NCI-H1930 (cell line): ENCODE results near the gene KIF26B.

Source experiments
- DNase-seq, 2 experiments: peaks; one replicate each; lab custom pipeline; 2025; lab: John Stamatoyannopoulos, UW

Gene KIF26B

GRCh38 chr1:245510144-245510543, 355.4 kb downstream of the KIF26B start:
- no peak for DNase-seq

DNA sequence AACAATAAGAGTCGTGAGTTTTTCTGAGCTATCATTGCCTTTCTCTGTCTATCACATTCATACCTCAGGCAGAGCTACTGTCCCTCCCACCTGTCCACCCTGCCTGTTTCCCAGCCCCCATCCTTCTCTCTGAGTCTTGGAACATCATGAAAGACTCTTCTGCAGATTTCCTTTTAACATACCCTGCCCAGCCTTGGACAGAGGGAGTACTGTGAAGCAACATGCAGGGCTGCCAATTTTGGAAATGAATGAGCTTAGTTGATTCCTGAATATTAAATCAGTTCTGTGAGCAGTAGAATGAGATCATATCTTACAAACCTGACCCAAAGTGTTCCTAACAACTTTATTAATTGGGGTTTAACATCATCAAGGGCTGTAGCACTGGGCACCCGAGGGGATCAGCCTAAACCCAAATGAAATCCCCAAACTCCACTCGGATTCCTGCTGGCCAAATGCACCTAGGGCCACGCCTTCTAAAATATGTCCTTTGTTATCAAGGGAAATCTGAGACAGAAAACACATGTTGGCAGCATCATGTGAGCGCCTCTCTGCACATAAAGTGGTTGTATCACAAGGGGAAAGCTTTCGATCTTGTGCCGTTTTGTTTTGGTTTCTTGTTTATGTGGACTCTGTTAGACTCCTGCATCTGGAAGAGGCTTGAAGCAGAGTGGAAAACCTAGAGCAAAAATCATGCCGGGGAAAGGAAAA, 357.6 kb downstream of the KIF26B start:
- DNase-seq = no peak

GRCh38 chr1:245512980-245513578, 358.3 kb downstream of the KIF26B start:
- DNase-seq = no peak

DNA sequence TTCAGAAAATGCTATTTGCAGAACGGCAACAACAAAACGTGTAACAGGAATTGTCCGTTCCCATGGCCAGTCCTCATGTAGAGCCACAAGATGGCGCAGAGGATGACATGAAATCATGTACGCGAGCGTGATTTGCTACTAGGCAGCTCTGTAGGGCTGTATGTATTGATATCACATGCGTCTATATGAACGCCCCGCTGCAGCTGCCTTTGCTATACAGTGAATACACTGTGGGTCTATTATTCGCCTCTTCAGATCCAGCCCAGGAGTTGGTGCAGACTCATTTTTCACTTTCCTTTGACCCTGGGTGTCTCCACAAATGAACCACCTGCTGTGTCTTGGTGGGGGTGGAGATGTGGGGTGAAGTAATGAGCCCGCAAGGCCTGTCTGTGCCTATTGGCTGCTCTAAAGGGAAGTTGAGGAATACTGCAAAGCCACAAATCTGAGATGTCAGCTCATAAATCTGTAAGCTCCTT, 361.5 kb downstream of the KIF26B start:
- peak; percentile 55 to 73 for DNase-seq

GRCh38 chr1:245520611-245521010, 365.8 kb downstream of the KIF26B start:
- no peak for DNase-seq

DNA sequence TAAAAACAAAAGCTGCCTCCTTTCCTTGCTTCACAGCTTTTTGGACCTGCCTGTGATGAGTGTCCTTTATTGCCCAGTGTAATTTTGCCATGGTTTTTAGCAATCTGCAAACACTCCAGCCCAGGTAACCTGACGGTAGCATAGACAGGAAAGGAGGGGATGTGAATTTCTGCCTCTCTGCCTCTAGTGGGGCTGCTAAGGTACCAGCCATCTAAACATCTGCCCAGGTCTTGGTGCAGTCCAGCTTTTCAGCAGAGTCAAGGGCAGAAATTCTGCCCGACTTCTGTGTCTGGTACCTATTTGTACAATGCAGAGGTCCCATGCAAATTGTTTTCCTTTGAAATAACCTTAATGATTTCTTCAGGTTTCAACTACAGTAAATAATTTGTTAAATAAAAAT, 371.4 kb downstream of the KIF26B start:
- DNase-seq = no peak

- DNase-seq = no peak
These were observed 373.5 kb downstream of the KIF26B start for GRCh38 chr1:245528258-245528635.

DNA sequence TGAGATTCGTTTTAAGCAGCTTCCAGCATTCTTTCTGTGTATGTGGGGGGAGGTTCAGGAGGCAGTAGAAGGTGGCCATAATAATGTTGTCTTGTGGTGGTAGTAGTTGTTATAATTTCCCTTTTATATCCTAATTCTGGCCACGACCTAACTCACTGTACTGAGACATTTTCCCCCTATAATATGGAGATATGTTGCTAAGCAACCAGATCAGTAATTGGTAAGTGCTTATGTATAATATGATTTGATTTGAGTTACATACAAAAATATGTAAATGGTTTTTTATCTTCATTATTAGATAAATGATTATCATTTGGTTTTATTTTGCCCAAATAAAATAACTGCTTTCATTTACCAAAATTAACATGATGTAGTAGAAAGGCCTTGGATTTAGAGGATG, 376.2 kb downstream of the KIF26B start:
- no peak for DNase-seq

DNA sequence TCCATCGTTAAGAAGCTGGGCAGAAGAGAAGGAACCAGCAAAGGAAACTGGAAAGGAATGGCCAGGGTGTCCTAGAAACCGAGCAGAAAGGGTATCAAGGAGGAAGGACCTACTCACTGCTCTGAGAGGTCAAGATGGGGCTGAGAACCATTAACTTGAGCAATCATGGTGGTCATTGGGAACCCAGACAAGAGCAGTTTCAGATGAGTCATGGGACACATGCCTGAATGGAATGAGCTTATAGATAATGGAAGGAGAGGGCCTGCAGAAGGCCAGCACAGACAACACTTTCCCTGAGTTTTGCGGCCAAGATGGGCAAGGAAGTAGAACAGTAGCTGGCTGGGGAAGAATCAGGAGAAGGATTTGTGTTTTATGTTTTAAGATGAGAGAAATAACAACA, 383.2 kb downstream of the KIF26B start:
- no peak for DNase-seq

DNA sequence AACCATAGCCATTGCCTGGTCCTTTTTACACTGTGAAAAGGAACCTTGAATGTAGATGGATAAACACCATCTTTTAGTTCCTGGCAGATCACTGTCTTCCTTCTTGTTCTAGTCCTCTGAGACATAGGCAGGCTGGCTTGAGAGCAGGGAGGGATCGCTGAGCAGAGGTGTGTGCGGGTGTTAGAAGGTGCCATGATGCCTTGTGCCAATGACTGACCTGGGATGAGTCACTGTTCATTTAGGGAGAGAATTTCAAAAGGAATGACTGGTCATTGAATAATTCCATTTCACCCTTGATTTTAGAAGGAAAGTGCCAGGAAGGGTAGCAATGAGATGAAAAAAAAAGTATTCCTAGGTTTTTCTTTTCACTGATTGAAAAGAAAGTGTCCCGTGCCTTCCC, 383.9 kb downstream of the KIF26B start:
- no peak for DNase-seq

GRCh38 chr1:245541369-245541768, 386.6 kb downstream of the KIF26B start:
- DNase-seq = no peak

DNA sequence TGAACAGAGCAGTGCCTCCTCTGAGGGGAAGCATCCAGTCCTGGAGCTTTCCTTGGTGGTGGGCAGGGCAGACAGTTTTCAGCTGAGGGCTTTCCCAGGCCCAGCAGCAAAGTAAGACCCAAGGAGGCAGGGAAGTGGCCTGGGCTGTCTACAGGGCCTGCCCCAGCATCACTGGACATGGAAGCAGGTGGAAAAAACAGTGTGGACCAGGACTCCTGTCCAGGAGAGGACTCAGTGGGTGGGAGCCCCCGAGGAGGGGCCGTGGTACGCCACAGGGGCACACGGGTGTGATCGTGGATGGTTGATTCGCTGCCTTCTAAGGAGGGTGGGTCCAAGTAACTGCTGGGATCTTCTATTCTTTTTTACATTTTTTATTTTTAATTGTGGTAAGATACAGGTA, 387.6 kb downstream of the KIF26B start:
- DNase-seq = no peak

GRCh38 chr1:245544236-245544635, 389.5 kb downstream of the KIF26B start:
- DNase-seq = no peak

- DNase-seq = no peak
These were observed 392.1 kb downstream of the KIF26B start for GRCh38 chr1:245546875-245547274.

GRCh38 chr1:245549996-245550719, 395.4 kb downstream of the KIF26B start:
- no peak for DNase-seq

DNA sequence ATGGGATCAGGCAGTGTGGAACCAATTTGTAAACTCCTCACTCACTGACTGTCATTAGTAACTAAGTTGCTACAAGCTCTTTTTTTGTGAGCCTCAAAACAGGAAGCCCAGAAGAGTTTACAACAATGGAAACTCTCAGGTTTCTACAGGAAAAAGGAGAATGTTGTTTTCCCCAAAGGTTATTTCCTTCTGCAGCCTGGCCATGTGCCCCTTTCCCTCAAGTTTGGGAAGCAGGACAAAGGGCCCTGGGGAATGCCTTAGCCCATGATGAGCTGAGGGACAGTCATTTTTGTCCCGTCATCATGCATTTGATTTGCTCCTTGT, 395.9 kb downstream of the KIF26B start:
- DNase-seq = no peak

- DNase-seq = no peak
These were observed 396.8 kb downstream of the KIF26B start for GRCh38 chr1:245551536-245551935.

DNA sequence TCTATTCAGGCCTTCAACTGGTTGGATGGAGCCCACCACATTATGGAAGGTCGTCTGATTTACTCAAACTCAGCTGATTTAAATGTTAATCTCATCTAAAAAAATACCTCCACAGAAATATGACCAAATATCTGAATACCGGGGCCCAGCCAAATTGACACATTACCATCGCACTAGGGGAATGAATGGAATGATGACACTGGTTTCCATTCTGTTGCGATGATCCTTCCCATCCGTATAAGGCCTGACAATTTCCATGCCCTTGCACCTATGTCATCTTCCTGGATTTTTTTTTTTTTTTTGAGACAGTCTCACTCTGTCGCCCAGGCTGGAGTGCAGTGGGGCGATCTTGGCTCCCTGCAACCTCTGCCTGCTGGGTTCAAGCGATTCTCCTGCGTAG, 397.5 kb downstream of the KIF26B start:
- no peak for DNase-seq

DNA sequence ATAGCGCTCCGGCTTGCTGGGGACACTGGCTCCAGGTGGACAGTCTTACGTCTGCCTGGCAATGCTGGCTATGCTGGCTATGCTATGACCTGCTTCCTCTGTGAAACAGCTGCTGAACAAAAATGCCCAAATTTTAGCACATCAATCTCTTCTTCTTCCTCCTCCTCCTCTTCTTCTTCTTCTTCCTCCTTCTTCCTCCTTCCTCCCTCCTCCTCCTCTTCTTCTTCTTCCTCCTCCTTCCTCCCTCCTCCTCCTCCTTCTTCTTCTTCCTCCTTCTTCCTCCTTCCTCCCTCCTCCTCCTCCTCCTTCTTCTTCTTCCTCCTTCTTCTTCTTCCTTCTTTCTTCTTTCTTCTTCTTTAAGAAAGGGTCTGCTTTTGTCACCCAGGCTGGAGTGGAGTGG, 401.3 kb downstream of the KIF26B start:
- no peak for DNase-seq

- DNase-seq = no peak
These were observed 403.3 kb downstream of the KIF26B start for GRCh38 chr1:245558069-245558468.

DNA sequence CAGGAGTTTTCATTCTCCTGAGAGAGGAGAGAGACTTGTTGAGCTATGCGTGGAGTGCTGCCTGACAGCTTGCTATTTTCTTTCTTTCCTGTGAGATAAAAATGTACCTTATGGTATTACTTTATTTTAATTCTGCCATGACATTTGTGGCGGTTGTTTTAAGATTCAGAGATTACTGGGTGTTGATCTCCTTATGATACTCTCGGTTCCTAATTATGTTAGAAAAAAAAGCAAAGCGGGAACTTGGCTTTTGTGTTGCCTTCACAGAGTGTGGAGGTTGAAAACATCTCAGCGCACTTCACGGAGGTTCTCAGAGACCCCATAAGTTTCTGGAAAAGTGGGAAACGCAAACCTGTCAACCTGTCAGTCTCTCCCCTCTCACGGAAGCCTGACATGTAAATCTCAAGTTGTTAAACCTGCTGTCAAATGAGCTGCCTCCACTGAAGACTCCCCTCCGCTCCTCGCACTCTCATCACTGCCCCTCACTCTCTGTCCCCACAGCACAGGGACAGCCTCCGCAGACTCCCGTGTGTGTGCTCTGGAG, 405.6 kb downstream of the KIF26B start:
- DNase-seq = no peak

DNA sequence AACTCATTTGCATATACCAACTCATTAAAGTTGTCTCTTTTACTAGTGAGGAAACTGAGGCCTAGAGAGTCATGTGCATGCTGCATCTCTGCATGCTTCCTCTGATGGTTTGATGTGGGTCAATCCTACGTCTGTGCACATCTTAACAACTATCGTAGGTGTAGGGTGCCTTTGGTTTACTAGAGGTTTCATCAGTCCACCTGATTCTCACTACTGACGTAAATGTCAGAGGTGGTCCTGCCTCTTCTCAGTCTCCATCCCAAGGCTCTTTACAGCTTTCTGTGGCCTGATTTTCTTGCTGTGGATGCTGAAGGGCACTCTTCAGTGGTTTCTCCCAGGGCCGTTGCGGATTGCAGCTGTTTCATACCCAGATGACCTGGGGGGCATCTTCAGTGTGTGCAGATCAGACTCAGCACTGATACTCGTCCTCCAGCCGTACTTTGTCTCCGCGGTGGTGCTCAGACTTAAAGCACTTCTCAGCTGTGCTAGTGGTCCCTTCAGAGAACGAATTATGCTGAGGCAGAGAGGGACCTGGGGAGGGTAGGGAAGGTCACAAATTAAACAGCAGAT, 407.0 kb downstream of the KIF26B start:
- no peak for DNase-seq

DNA sequence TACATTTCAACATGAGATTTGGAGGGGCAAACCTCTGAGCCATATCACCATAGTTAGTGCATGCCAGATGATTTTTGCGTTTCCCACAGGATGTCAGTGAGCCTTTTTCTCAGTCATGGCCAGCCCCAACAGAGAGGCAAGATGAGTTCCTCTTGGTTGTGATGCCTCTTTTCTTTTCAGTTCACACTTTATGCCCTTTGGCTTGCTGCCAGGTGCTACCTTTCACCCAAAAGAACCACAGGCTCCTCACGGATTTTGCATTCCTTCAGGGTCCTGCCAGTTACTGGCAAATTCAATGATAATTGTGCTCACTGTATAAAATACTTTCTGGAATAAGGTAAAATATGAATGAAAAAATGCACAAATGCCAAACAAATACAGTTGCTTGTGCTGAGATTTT, 411.3 kb downstream of the KIF26B start:
- DNase-seq = no peak
